Body of pancreas (tissue), 4 donors: ENCODE results near the gene TENT5C.
A peak's percentile ranks its signal among the peaks of the same experiment; 100 is the strongest.

Source experiments
- POLR2A ChIP-seq, 3 donors: fragments of 450-650 bp; IDR thresholded peaks; one replicate each; pipeline ENCODE4 v1.6.1; 2016; ENCODE audit warnings: antibody characterized with exemption in 3 of 3, mild to moderate bottlenecking in 2 of 3
- TF ChIP-seq, protein P1 (sequence below), 7 experiments: fragments of 450-650 bp in 4 of 7; fragments of 200-600 bp in 3 of 7; sonication (generic) in 3 of 7; IDR thresholded peaks; one replicate each; pipeline ENCODE4 v1.5.1; 2016 to 2019; ENCODE audit warnings: antibody characterized with exemption in 7 of 7

DNA sequence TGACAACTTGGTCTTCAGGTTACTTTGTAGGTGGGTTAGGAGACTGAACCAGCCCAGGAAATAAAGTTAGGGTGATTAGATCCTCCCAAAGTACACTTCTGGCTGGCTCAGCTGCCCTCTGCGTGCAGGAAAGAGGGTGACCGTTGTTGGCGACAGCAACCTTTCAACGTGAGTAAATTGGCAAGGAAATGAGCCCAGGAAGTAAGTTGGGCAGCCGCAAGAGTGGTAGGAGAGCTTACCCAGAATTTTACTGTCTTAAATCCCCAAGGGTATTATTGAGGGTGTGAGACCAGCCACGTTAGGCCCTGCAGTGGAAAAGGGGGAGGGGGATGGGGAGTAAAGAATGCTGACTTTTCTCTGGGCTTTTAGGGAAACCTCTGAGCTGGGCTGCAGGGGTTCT lies 1.6 kb downstream of the TENT5C start:
- TF ChIP-seq, protein P1, sequence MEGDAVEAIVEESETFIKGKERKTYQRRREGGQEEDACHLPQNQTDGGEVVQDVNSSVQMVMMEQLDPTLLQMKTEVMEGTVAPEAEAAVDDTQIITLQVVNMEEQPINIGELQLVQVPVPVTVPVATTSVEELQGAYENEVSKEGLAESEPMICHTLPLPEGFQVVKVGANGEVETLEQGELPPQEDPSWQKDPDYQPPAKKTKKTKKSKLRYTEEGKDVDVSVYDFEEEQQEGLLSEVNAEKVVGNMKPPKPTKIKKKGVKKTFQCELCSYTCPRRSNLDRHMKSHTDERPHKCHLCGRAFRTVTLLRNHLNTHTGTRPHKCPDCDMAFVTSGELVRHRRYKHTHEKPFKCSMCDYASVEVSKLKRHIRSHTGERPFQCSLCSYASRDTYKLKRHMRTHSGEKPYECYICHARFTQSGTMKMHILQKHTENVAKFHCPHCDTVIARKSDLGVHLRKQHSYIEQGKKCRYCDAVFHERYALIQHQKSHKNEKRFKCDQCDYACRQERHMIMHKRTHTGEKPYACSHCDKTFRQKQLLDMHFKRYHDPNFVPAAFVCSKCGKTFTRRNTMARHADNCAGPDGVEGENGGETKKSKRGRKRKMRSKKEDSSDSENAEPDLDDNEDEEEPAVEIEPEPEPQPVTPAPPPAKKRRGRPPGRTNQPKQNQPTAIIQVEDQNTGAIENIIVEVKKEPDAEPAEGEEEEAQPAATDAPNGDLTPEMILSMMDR (IDR thresholded peaks at IDR 0.05), result no peak
- peak in 1 of 3 donors; percentile 5 for TF ChIP-seq POLR2A (IDR thresholded peaks at IDR 0.05)
